SW480 (cell line): Measurements from ENCODE around the gene CCDC190.
"Not testable (repeated sequence)": the region's sequence is repeated elsewhere in the genome, so short reads cannot be mapped to it uniquely, and the experiment has no call there.

Source experiments
- DNase-seq: peaks from one replicate; pipeline ENCODE4 v3.0.0-alpha.2; 2016; ENCODE audit warnings: low spot score

The CCDC190 gene

GRCh38 chr1:162832470-162832869 is 28.5 kb downstream of the CCDC190 start:
- no peak for DNase-seq

GRCh38 chr1:162829268-162829667 is 31.7 kb downstream of the CCDC190 start:
- no peak for DNase-seq

- peak; percentile 14 for DNase-seq
Observed at GRCh38 chr1:162823771-162824525, 37.0 kb downstream of the CCDC190 start.

GRCh38 chr1:162823231-162823630 is 37.7 kb downstream of the CCDC190 start:
- DNase-seq, result no peak

- DNase-seq, result peak; percentile 43
Observed at GRCh38 chr1:162822391-162823200, 38.4 kb downstream of the CCDC190 start.

- DNase-seq, result not testable (repeated sequence)
Observed at GRCh38 chr1:162818666-162819065, 42.3 kb downstream of the CCDC190 start.

GRCh38 chr1:162818136-162818535 is 42.8 kb downstream of the CCDC190 start:
- not testable (repeated sequence) for DNase-seq

- not testable (repeated sequence) for DNase-seq
Observed at GRCh38 chr1:162812357-162812756, 48.6 kb downstream of the CCDC190 start.

- not testable (repeated sequence) for DNase-seq
Observed at GRCh38 chr1:162807503-162807902, 53.5 kb downstream of the CCDC190 start.
